Neural cell (in vitro differentiated cells): ENCODE measurements around the gene CD84.

Source experiments
- CTCF ChIP-seq: fragments of 450-650 bp; IDR thresholded peaks from 2 replicates; pipeline ENCODE4 v1.5.1; 2014; ENCODE audit warnings: antibody characterized with exemption, mild to moderate bottlenecking, moderate library complexity; ENCODE audit not compliant: poor library complexity, severe bottlenecking
- EP300 ChIP-seq: fragments of 450-650 bp; conservative IDR thresholded peaks from 2 replicates; pipeline ENCODE4 v1.6.1; 2014; ENCODE audit warnings: antibody characterized with exemption, mild to moderate bottlenecking, moderate library complexity; ENCODE audit not compliant: poor library complexity, severe bottlenecking
- EZH2 ChIP-seq: fragments of 200-600, 300-800 bp; shearing (Covaris generic), sonication (generic); IDR thresholded peaks from 2 replicates; pipeline ENCODE4 v1.6.1; 2014; ENCODE audit warnings: antibody characterized with exemption, low read length, borderline replicate concordance, mild to moderate bottlenecking; ENCODE audit not compliant: insufficient read depth, poor library complexity, severe bottlenecking
- MXI1 ChIP-seq: fragments of 450-650 bp; conservative IDR thresholded peaks from 2 replicates; pipeline ENCODE4 v1.6.1; 2014; ENCODE audit warnings: antibody characterized with exemption, mild to moderate bottlenecking; ENCODE audit not compliant: poor library complexity, severe bottlenecking
- POLR2AphosphoS5 ChIP-seq: IDR thresholded peaks from 2 replicates; pipeline ENCODE4 v1.6.1; 2012
- RAD21 ChIP-seq: fragments of 450-650 bp; conservative IDR thresholded peaks from 2 replicates; pipeline ENCODE4 v1.6.1; 2014; ENCODE audit warnings: antibody characterized with exemption, mild to moderate bottlenecking, moderate library complexity
- REST ChIP-seq: IDR thresholded peaks from 2 replicates; pipeline ENCODE4 v1.6.1; 2012; ENCODE audit warnings: borderline replicate concordance
- SMC3 ChIP-seq: fragments of 450-650 bp; conservative IDR thresholded peaks from 2 replicates; pipeline ENCODE4 v1.6.1; 2014; ENCODE audit warnings: antibody characterized with exemption, mild to moderate bottlenecking, moderate library complexity; ENCODE audit not compliant: poor library complexity

- no peak for TF ChIP-seq REST
- TF ChIP-seq CTCF = no peak
- TF ChIP-seq EP300 = no peak
- TF ChIP-seq RAD21 = no peak
- no peak for TF ChIP-seq EZH2
- TF ChIP-seq MXI1 = no peak
- TF ChIP-seq POLR2AphosphoS5 = no peak
- no peak for TF ChIP-seq SMC3
Observed at GRCh38 chr1:160569806-160570205, 9.5 kb downstream of the CD84 start.
